OCI-LY3 (cell line): Measurements from ENCODE around the gene KRTCAP2.

Experiments used
- H2AFZ ChIP-seq: fragments of 200-600, 300-600 bp; shearing (Covaris generic); 2 replicates; pipeline ENCODE4 v1.6.0; 2014; ENCODE audit warnings: antibody characterized with exemption, low read depth, low read length
- H3K27ac ChIP-seq: fragments of 200-600, 300-600 bp; sonication (generic); 2 replicates; pipeline ENCODE4 v1.5.1; 2014; ENCODE audit warnings: mild to moderate bottlenecking, low read length, moderate library complexity, mixed read lengths
- H3K27me3 ChIP-seq: fragments of 200-600, 300-600 bp; sonication (generic); 2 replicates; pipeline ENCODE4 v1.6.1; 2014; ENCODE audit warnings: low read depth, low read length, mixed read lengths
- H3K36me3 ChIP-seq: fragments of 200-600, 300-600 bp; sonication (generic); replicated peaks from 2 replicates; pipeline ENCODE3; 2014; ENCODE audit warnings: low read depth, low read length, mixed read lengths
- H3K4me1 ChIP-seq: fragments of 300-600, 200-600 bp; sonication (generic); 2 replicates; pipeline ENCODE4 v1.6.1; 2014; ENCODE audit warnings: low read length, mixed read lengths
- H3K4me2 ChIP-seq: fragments of 200-600, 300-600 bp; sonication (generic); 2 replicates; pipeline ENCODE4 v1.6.1; 2014; ENCODE audit warnings: low read length, mixed read lengths
- H3K4me3 ChIP-seq: fragments of 300-600, 200-600 bp; sonication (generic); 2 replicates; pipeline ENCODE4 v1.5.1; 2014; ENCODE audit warnings: antibody characterized with exemption, mild to moderate bottlenecking, low read length, moderate library complexity
- H3K79me2 ChIP-seq: fragments of 300-600, 200-600 bp; shearing (Covaris generic); 2 replicates; pipeline ENCODE4 v1.6.1; 2014; ENCODE audit warnings: mild to moderate bottlenecking, low read length, mixed read lengths
- H3K9ac ChIP-seq: fragments of 300-600, 200-600 bp; shearing (Covaris generic); 2 replicates; pipeline ENCODE4 v1.6.0; 2014; ENCODE audit warnings: mild to moderate bottlenecking, low read length, moderate library complexity
- H3K9me3 ChIP-seq: fragments of 200-600, 300-600 bp; shearing (Covaris generic); 2 replicates; pipeline ENCODE4 v1.6.1; 2014; ENCODE audit warnings: low read length, mixed read lengths; ENCODE audit not compliant: insufficient read depth
- H4K20me1 ChIP-seq: fragments of 200-600, 300-600 bp; sonication (generic); 2 replicates; pipeline ENCODE4 v1.6.1; 2016; ENCODE audit warnings: low read length, mixed read lengths; ENCODE audit not compliant: insufficient read depth
- EZH2phosphoT487 ChIP-seq: fragments of 200-600 bp; shearing (Covaris generic); IDR thresholded peaks from 2 replicates; pipeline ENCODE4 v1.6.1; 2018; ENCODE audit warnings: antibody characterized with exemption, mixed run types, low read depth
- TF ChIP-seq, protein P1 (sequence below): fragments of 200-600, 300-600 bp; sonication (generic); IDR thresholded peaks from 2 replicates; pipeline ENCODE4 v1.5.1; 2014; ENCODE audit warnings: antibody characterized with exemption, low read length, low read depth

KRTCAP2 gene

DNA sequence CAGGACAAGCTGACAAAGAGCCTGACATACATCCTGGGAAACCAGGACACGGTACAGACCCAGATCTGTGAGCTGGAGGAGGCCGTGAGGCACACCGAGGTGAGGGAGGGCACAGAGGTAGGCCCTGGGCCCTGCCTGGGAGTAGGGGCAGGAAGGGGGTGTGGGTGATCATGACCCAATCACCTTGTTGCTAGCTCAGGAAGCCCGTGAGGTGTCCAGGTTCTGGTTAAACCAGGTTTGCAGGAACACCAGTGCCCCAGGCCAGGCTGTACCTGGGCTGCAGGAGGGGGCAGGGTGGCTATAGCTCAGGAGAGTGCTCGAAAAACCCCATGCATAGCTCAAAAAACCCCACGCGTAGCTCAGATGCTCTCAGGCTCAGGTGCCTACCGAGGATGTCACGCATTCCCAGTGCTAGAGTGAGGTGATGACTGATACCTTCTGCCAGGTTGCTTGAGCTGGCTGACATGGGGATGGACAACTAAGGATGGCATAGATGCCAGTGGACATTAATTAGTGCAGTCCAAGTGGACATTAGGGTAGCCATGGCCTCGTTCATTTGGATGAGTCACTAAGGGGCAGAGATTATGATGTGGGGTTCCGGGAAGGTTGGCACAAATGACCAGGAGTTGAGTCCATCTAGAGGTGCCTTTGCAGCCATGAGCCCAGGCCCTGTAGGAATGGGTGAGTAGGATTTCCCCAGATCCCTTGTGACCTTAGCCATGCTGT is 4.3 kb upstream of the KRTCAP2 start:
- peak overlapping the region; percentile 5; the same call in 1 of the 2 replicates for H3K4me2 ChIP-seq
- H3K4me3 ChIP-seq = no peak overlapping the region
- H4K20me1 ChIP-seq = no peaks in the 10 kb centered on the region
- no peak overlapping the region for H3K9ac ChIP-seq
- H3K36me3 ChIP-seq = peaks cover 17% of the 10 kb centered on the region
- H3K9me3 ChIP-seq = no peaks in the 10 kb centered on the region
- H3K27ac ChIP-seq = no peak overlapping the region
- H3K4me1 ChIP-seq = peaks cover 23% of the 10 kb centered on the region
- no peak for TF ChIP-seq EZH2phosphoT487
- TF ChIP-seq, protein P1, sequence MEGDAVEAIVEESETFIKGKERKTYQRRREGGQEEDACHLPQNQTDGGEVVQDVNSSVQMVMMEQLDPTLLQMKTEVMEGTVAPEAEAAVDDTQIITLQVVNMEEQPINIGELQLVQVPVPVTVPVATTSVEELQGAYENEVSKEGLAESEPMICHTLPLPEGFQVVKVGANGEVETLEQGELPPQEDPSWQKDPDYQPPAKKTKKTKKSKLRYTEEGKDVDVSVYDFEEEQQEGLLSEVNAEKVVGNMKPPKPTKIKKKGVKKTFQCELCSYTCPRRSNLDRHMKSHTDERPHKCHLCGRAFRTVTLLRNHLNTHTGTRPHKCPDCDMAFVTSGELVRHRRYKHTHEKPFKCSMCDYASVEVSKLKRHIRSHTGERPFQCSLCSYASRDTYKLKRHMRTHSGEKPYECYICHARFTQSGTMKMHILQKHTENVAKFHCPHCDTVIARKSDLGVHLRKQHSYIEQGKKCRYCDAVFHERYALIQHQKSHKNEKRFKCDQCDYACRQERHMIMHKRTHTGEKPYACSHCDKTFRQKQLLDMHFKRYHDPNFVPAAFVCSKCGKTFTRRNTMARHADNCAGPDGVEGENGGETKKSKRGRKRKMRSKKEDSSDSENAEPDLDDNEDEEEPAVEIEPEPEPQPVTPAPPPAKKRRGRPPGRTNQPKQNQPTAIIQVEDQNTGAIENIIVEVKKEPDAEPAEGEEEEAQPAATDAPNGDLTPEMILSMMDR = no peak
- H3K27me3 ChIP-seq = no peaks in the 10 kb centered on the region
- peaks cover 7% of the 10 kb centered on the region for H3K79me2 ChIP-seq
- H2AFZ ChIP-seq = no peak overlapping the region

DNA sequence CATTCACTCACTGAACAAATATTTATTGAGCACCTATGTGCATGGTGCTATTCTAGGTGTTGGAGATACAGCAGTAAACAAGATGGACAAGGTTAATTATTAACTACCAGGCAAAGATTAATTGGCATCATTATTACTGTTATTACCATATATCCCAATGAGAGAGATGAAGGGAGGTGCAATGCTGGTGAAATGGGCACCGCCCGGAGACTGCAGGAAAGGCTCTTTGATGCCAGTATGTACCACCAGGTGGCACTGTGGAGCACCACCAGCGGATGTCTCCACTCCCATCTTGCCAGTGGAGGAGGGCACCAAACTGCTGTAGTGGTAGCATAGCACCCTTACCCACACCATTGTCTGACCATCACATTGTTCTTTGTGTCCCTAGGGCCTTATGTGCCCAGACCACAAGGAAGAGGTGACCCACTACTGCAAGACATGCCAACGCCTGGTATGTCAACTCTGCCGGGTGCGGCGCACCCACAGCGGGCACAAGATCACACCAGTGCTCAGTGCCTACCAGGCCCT is 3.5 kb upstream of the KRTCAP2 start:
- no peaks in the 10 kb centered on the region for H4K20me1 ChIP-seq
- H3K4me2 ChIP-seq = 0 out of 2 replicates have a peak overlapping the region, but pooled peaks have one; percentile 5
- no peak overlapping the region for H3K9ac ChIP-seq
- H3K4me1 ChIP-seq = peaks cover 29% of the 10 kb centered on the region
- peaks cover 17% of the 10 kb centered on the region for H3K36me3 ChIP-seq
- H3K4me3 ChIP-seq = no peak overlapping the region
- no peak overlapping the region for H3K27ac ChIP-seq
- H2AFZ ChIP-seq = no peak overlapping the region
- TF ChIP-seq, protein P1 = peak; percentile 96
- no peak for TF ChIP-seq EZH2phosphoT487
- H3K9me3 ChIP-seq = no peaks in the 10 kb centered on the region
- H3K79me2 ChIP-seq = peaks cover 13% of the 10 kb centered on the region
- H3K27me3 ChIP-seq = no peaks in the 10 kb centered on the region

DNA sequence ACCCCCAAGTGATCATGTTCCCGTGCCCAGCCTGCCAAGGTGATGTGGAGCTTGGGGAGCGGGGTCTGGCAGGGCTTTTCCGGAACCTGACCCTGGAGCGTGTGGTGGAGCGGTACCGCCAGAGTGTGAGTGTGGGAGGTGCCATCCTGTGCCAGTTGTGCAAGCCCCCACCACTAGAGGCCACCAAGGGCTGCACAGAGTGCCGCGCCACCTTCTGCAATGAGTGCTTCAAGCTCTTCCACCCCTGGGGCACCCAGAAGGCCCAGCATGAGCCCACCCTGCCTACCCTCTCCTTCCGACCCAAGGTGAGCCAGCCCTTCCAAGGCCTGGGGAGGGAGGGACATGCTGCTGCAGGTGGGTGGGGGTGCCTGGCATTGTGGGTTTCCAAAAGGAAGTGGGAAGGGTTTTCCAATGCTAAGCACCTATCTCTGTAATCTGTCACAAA is 2.8 kb upstream of the KRTCAP2 start:
- Histone ChIP-seq H2AFZ (no peak overlapping the region), H3K4me2 (no peak overlapping the region), H3K4me1 (peaks cover 29% of the 10 kb centered on the region), H3K79me2 (peaks cover 16% of the 10 kb centered on the region), H3K27me3 (no peaks in the 10 kb centered on the region), H3K9ac (no peak overlapping the region), H3K4me3 (no peak overlapping the region), H4K20me1 (no peaks in the 10 kb centered on the region), H3K9me3 (no peaks in the 10 kb centered on the region), H3K27ac (no peak overlapping the region), H3K36me3 (peaks cover 17% of the 10 kb centered on the region)
- TF ChIP-seq, protein P1 = 0 out of 2 replicates have a peak, but pooled peaks have one; percentile 26
- TF ChIP-seq EZH2phosphoT487 = no peak

DNA sequence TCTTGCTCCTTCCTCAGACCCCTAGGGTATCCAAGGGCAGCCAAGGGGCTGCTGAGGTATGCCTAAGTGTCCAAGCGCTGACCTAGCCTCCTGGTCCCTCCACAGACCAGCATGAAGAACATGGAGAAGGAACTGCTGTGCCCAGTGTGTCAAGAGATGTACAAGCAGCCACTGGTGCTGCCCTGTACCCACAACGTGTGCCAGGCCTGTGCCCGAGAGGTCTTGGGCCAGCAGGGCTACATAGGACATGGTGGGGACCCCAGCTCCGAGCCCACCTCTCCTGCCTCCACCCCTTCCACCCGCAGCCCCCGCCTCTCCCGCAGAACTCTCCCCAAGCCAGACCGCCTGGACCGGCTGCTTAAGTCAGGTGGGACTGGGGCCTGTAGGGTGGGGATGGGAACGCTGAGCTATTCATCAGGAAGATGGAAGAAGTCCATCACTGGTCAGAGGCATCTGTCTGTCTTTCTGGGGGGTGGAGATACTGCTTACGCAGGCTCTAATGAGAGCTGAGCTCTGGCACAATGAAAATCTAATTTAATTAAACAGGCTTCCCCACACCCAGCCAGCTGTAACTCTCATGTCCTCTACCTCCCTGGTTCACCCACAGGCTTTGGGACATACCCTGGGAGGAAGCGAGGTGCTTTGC is 2.3 kb upstream of the KRTCAP2 start:
- H3K4me2 ChIP-seq = no peak overlapping the region
- H3K4me3 ChIP-seq = no peak overlapping the region
- H3K9ac ChIP-seq = no peak overlapping the region
- H3K27ac ChIP-seq = no peak overlapping the region
- H3K36me3 ChIP-seq = peaks cover 18% of the 10 kb centered on the region
- H3K79me2 ChIP-seq = peaks cover 16% of the 10 kb centered on the region
- H3K4me1 ChIP-seq = peaks cover 29% of the 10 kb centered on the region
- no peak overlapping the region for H2AFZ ChIP-seq
- no peaks in the 10 kb centered on the region for H4K20me1 ChIP-seq
- H3K9me3 ChIP-seq = no peaks in the 10 kb centered on the region
- H3K27me3 ChIP-seq = no peaks in the 10 kb centered on the region
- no peak for TF ChIP-seq EZH2phosphoT487
- TF ChIP-seq, protein P1 = no peak
